IMR-90 (cell line): Measurements from ENCODE around the gene ANKRD10. TPM values are rescaled to one million over a fixed set of nuclear protein-coding genes. Genes with fewer than 3 reads are reported as not detected.

Experiments
- ATAC-seq: fragments of 200-7000 bp; cut with Tn5 transposase; 2 replicates; pipeline ENCODE4 v1.9.1; 2020; ENCODE audit warnings: low read depth, mild to moderate bottlenecking, moderate library complexity
- BruUV-seq: library from RNA; stranded (reverse); fragments of 400-500 nt; replicated peaks from 2 replicates; lab custom pipeline; 2021; lab: Mats Ljungman, UMichigan
- CTCF ChIA-PET: fragments of 300-600 bp; formaldehyde crosslinking; extraction: SDS; loops from one replicate; lab custom pipeline; 2021; ENCODE audit warnings: antibody characterized with exemption; lab: Yijun Ruan, JAX
- POLR2A ChIA-PET: fragments of 300-600 bp; sonication (Branson Sonifier 250); formaldehyde crosslinking; loops from one replicate; lab custom pipeline; 2022; ENCODE audit warnings: antibody characterized with exemption; ENCODE audit not compliant: unreplicated experiment; lab: Charles Lee
- DNase-seq: peaks from one replicate; pipeline ENCODE4 v3.0.0; 2013
- H2AFZ ChIP-seq: replicated peaks from 2 replicates; pipeline ENCODE3; 2013; ENCODE audit warnings: low read length, mild to moderate bottlenecking; ENCODE audit not compliant: poor library complexity
- H2AK5ac ChIP-seq: 2 replicates; pipeline ENCODE4 v1.6.1; 2013; ENCODE audit warnings: low read depth, low read length, inconsistent platforms
- H2AK9ac ChIP-seq: replicated peaks from 2 replicates; pipeline ENCODE3; 2013; ENCODE audit warnings: mild to moderate bottlenecking, low read depth, low read length, moderate library complexity; ENCODE audit not compliant: poor library complexity
- H2BK120ac ChIP-seq: 2 replicates; pipeline ENCODE4 v1.6.1; 2013; ENCODE audit warnings: low read depth, low read length, inconsistent platforms
- H2BK15ac ChIP-seq: 3 replicates; pipeline ENCODE4 v1.6.1; 2013; ENCODE audit warnings: low read depth, low read length, inconsistent platforms
- H2BK20ac ChIP-seq: 2 replicates; pipeline ENCODE4 v1.6.1; 2013; ENCODE audit warnings: low read depth, mild to moderate bottlenecking, inconsistent platforms, low read length, moderate library complexity
- H2BK5ac ChIP-seq: 2 replicates; pipeline ENCODE4 v1.6.1; 2013; ENCODE audit warnings: mild to moderate bottlenecking, low read depth, low read length, inconsistent platforms; ENCODE audit not compliant: poor library complexity, severe bottlenecking
- H3K14ac ChIP-seq: replicated peaks from 2 replicates; pipeline ENCODE4 v1.6.1; 2013; ENCODE audit warnings: low read depth, low read length, inconsistent platforms
- H3K18ac ChIP-seq: 2 replicates; pipeline ENCODE4 v1.6.1; 2013; ENCODE audit warnings: low read depth, low read length, control low read depth
- H3K23ac ChIP-seq: 2 replicates; pipeline ENCODE4 v1.6.1; 2013; ENCODE audit warnings: low read depth, low read length, inconsistent platforms
- H3K27ac ChIP-seq: 2 replicates; pipeline ENCODE4 v1.5.1; 2013; ENCODE audit warnings: mild to moderate bottlenecking, control low read depth, low read length; ENCODE audit not compliant: insufficient read depth
- H3K27me3 ChIP-seq: 2 replicates; pipeline ENCODE4 v1.6.1; 2013; ENCODE audit warnings: low read length; ENCODE audit not compliant: control insufficient read depth, insufficient read depth
- H3K36me3 ChIP-seq: 2 replicates; pipeline ENCODE4 v1.6.1; 2013; ENCODE audit warnings: low read length, mixed read lengths; ENCODE audit not compliant: control insufficient read depth, insufficient read depth
- H3K4ac ChIP-seq: 2 replicates; pipeline ENCODE4 v1.6.1; 2013; ENCODE audit warnings: low read depth, low read length, inconsistent platforms
- H3K4me1 ChIP-seq: 2 replicates; pipeline ENCODE4 v1.6.1; 2013; ENCODE audit warnings: low read length, mixed read lengths; ENCODE audit not compliant: control insufficient read depth, insufficient read depth
- H3K4me2 ChIP-seq: 2 replicates; pipeline ENCODE4 v1.6.1; 2013; ENCODE audit warnings: low read depth, mild to moderate bottlenecking, control low read depth, low read length, moderate library complexity
- H3K4me3 ChIP-seq: 2 replicates; pipeline ENCODE4 v1.5.1; 2013; ENCODE audit warnings: low read depth, mild to moderate bottlenecking, control low read depth, low read length, moderate library complexity; ENCODE audit not compliant: insufficient read depth
- H3K56ac ChIP-seq: 2 replicates; pipeline ENCODE4 v1.6.1; 2013; ENCODE audit warnings: low read length, inconsistent platforms; ENCODE audit not compliant: insufficient read depth; ENCODE audit errors: extremely low read depth
- H3K79me1 ChIP-seq, 2 experiments: 2 replicates each; pipeline ENCODE4 v1.6.1; 2013; ENCODE audit warnings: low read length in 2 of 2, inconsistent platforms in 1 of 2, low read depth in 1 of 2
- H3K9ac ChIP-seq: 2 replicates; pipeline ENCODE4 v1.6.1; 2013; ENCODE audit warnings: low read depth, low read length, control low read depth
- H3K9me1 ChIP-seq: 2 replicates; pipeline ENCODE4 v1.6.1; 2013; ENCODE audit warnings: low read length, inconsistent platforms; ENCODE audit not compliant: insufficient read depth
- H3K9me3 ChIP-seq: 2 replicates; pipeline ENCODE4 v1.6.1; 2013; ENCODE audit warnings: low read length; ENCODE audit not compliant: control insufficient read depth, insufficient read depth
- H4K20me1 ChIP-seq: 2 replicates; pipeline ENCODE4 v1.6.1; 2013; ENCODE audit warnings: low read length, inconsistent platforms; ENCODE audit not compliant: insufficient read depth
- H4K5ac ChIP-seq: 2 replicates; pipeline ENCODE4 v1.6.1; 2013; ENCODE audit warnings: mild to moderate bottlenecking, low read depth, low read length, control low read depth
- H4K8ac ChIP-seq, 2 experiments: 2 replicates each; pipeline ENCODE4 v1.6.1; 2013; ENCODE audit warnings: low read depth in 2 of 2, low read length in 2 of 2, control low read depth in 1 of 2, inconsistent platforms in 1 of 2
- H4K91ac ChIP-seq: 2 replicates; pipeline ENCODE4 v1.6.1; 2013; ENCODE audit warnings: low read depth, low read length, inconsistent platforms; ENCODE audit not compliant: insufficient read depth
- CEBPB ChIP-seq: IDR thresholded peaks from 2 replicates; pipeline ENCODE4 v1.6.1; 2012; ENCODE audit warnings: low read depth, low read length, improper control_type of control experiment
- CTCF ChIP-seq: conservative IDR thresholded peaks from 2 replicates; pipeline ENCODE4 v1.5.1; 2012; ENCODE audit warnings: mild to moderate bottlenecking, low read depth, low read length, improper control_type of control experiment
- ELK1 ChIP-seq: fragments of 150-350 bp; IDR thresholded peaks from 2 replicates; pipeline ENCODE4 v1.6.1; 2016; ENCODE audit warnings: low read depth, mild to moderate bottlenecking, low read length, moderate library complexity, borderline replicate concordance
- FOS ChIP-seq: fragments of 150-350 bp; IDR thresholded peaks from 2 replicates; pipeline ENCODE4 v1.6.1; 2016; ENCODE audit warnings: low read depth, low read length
- MAFK ChIP-seq: IDR thresholded peaks from 2 replicates; pipeline ENCODE4 v1.6.1; 2012; ENCODE audit warnings: low read depth, low read length, improper control_type of control experiment
- MAZ ChIP-seq: IDR thresholded peaks from 2 replicates; pipeline ENCODE4 v1.6.1; 2012; ENCODE audit warnings: low read depth, mild to moderate bottlenecking, low read length, improper control_type of control experiment, moderate library complexity, borderline replicate concordance
- MXI1 ChIP-seq: IDR thresholded peaks from 2 replicates; pipeline ENCODE4 v1.6.1; 2012; ENCODE audit warnings: low read depth, mild to moderate bottlenecking, low read length, moderate library complexity, borderline replicate concordance
- NFE2L2 ChIP-seq: fragments of 150-350 bp; IDR thresholded peaks from 2 replicates; pipeline ENCODE4 v1.6.1; 2016; ENCODE audit warnings: low read depth, mild to moderate bottlenecking, low read length
- POLR2A ChIP-seq: IDR thresholded peaks from 2 replicates; pipeline ENCODE4 v1.6.1; 2012; ENCODE audit warnings: mild to moderate bottlenecking, low read depth, low read length
- RAD21 ChIP-seq: IDR thresholded peaks from 2 replicates; pipeline ENCODE4 v1.6.1; 2012; ENCODE audit warnings: low read length, improper control_type of control experiment
- RCOR1 ChIP-seq: IDR thresholded peaks from 2 replicates; pipeline ENCODE4 v1.6.1; 2012; ENCODE audit warnings: mild to moderate bottlenecking, low read length, improper control_type of control experiment; ENCODE audit not compliant: insufficient replicate concordance
- RFX5 ChIP-seq: IDR thresholded peaks from 2 replicates; pipeline ENCODE4 v1.8.0; 2012; ENCODE audit warnings: low read depth, mild to moderate bottlenecking, low read length, moderate library complexity
- USF2 ChIP-seq: fragments of 150-350 bp; IDR thresholded peaks from 2 replicates; pipeline ENCODE4 v1.6.1; 2017; ENCODE audit warnings: mild to moderate bottlenecking, antibody characterized with exemption, low read length, low read depth
- WGBS, 2 experiments: methylation state at CpG; one replicate each; pipeline versions ENCODE4 v1.1.5 to v1.1.7; 2013; ENCODE audit warnings: missing lambda C conversion rate in 2 of 2; ENCODE audit not compliant: insufficient read length in 1 of 2; ENCODE audit errors: extremely low coverage in 2 of 2; 5-methylcytosine and 5-hydroxymethylcytosine counted together
- dilution Hi-C: fragments of 300-500 bp; cut with HindIII; formaldehyde crosslinking; loops from one replicate; pipeline ENCODE4 v1.14.3; 2018; ENCODE audit warnings: low sequenced_read_pairs; ENCODE audit not compliant: unreplicated experiment
- in situ Hi-C: fragments of 300-500 bp; cut with MboI; formaldehyde crosslinking; loops from 3 replicates; pipeline ENCODE4 v1.14.3; 2019; ENCODE audit warnings: low sequenced_read_pairs, inconsistent platforms, mixed read lengths
- intact Hi-C: fragments of 100-400 bp; cut with micrococcal nuclease; formaldehyde crosslinking; loops from 2 replicates; pipeline ENCODE4 v1.10.0; 2022
- polyA plus RNA-seq, 3 experiments: library from polyadenylated mRNA; depleted of rRNA; stranded (reverse); fragments of >200 nt; gene quantifications; 2 replicates each; pipeline ENCODE4 v1.2.3, GENCODE V29; 2012; ENCODE audit warnings: low replicate concordance in 1 of 3
- total RNA-seq: library from RNA; depleted of rRNA; stranded (reverse); fragments of >200 nt; gene quantifications from 2 replicates; pipeline ENCODE4 v1.2.3, GENCODE V29; 2012

The ANKRD10 gene
- total and polyA plus RNA-seq, 2 of the 4 experiments (the other 2 are of a cell fraction), result 18.3 to 31.1 TPM

GRCh38 chr13:110887597-110888333 lies 27.1 kb downstream of the ANKRD10 start:
- Histone ChIP-seq H3K56ac (no peak overlapping the region), H3K4me2 (no peak overlapping the region), H2AK9ac (no peak overlapping the region), H4K5ac (no peak overlapping the region), H4K8ac (no peak overlapping the region; a peak in 1 of 4 replicates), H2BK20ac (no peak overlapping the region), H3K18ac (no peak overlapping the region), H3K9me1 (peaks cover 9% of the 10 kb centered on the region), H3K36me3 (peaks cover 5% of the 10 kb centered on the region), H2BK15ac (no peak overlapping the region), H3K27ac (no peak overlapping the region), H3K9me3 (no peaks in the 10 kb centered on the region), H2BK120ac (no peak overlapping the region), H3K4me1 (peaks cover 7% of the 10 kb centered on the region), H3K14ac (no peak overlapping the region), H2AFZ (no peak overlapping the region), H3K4me3 (no peak overlapping the region), H4K91ac (no peak overlapping the region), H2AK5ac (no peak overlapping the region), H3K23ac (no peak overlapping the region), H3K27me3 (no peaks in the 10 kb centered on the region), H2BK5ac (no peak overlapping the region), H3K9ac (no peak overlapping the region), H4K20me1 (no peaks in the 10 kb centered on the region; the same call in 1 of the 2 replicates), H3K79me1 (peaks cover 0 to 17% of the 10 kb centered on the region in 2 experiments; a peak in 3 of 4 replicates), H3K4ac (no peak overlapping the region)
- CTCF ChIA-PET, result no interaction called here
- DNase-seq, result no peak
- intact Hi-C loops (no loop called here), in situ Hi-C loops (no loop called here), dilution Hi-C loops (no loop called here)
- WGBS, 2 experiments, result 74% methylated on average over 5 of the region's 9 CpGs; no CpG with 5 or more reads in 1 of the 2 experiments
- no peak for ATAC-seq
- POLR2A ChIA-PET, result no interaction called here
- TF ChIP-seq CTCF (no peak), POLR2A (no peak), NFE2L2 (no peak), MAZ (no peak), FOS (no peak), MAFK (no peak), RFX5 (no peak), CEBPB (no peak), ELK1 (no peak), RCOR1 (no peak), USF2 (no peak), RAD21 (no peak), MXI1 (no peak)
- BruUV-seq, result no TSS peak
